Vagina (tissue), 2 donors: ENCODE results near the gene DHFR.

Source experiments
- CTCF ChIP-seq, 3 experiments: fragments of 450-650 bp in 2 of 3; fragments of 200-600 bp in 1 of 3; sonication (generic) in 1 of 3; IDR thresholded peaks; one replicate each; pipeline ENCODE4 v1.5.1; 2017 to 2019; ENCODE audit warnings: antibody characterized with exemption in 3 of 3, mild to moderate bottlenecking in 2 of 3, moderate library complexity in 2 of 3
- POLR2A ChIP-seq, 2 donors: fragments of 450-650 bp; IDR thresholded peaks; one replicate each; pipeline ENCODE4 v1.6.1; 2017; ENCODE audit warnings: antibody characterized with exemption in 2 of 2, mild to moderate bottlenecking in 2 of 2, moderate library complexity in 2 of 2
- POLR2AphosphoS5 ChIP-seq, 2 donors: sonication (generic); formaldehyde crosslinking; IDR thresholded peaks; one replicate each; pipeline ENCODE4 v1.9.0; 2017; ENCODE audit warnings: antibody characterized with exemption in 2 of 2, mild to moderate bottlenecking in 2 of 2, low read depth in 1 of 2; ENCODE audit not compliant: insufficient read depth in 1 of 2

GRCh38 chr5:80697100-80697499, 42.3 kb upstream of the DHFR start:
- TF ChIP-seq CTCF (IDR thresholded peaks at IDR 0.05) (no peak), POLR2A (IDR thresholded peaks at IDR 0.05) (no peak), POLR2AphosphoS5 (IDR thresholded peaks at IDR 0.05; ENCODE audit: insufficient read depth in 1 of 2, low read depth in 1 of 2) (no peak)
